ENCODE data around the gene APRT. TPM values are rescaled to one million over a fixed set of nuclear protein-coding genes. Genes with fewer than 3 reads are reported as not detected.
"Not testable (repeated sequence)": the region's sequence is repeated elsewhere in the genome, so short reads cannot be mapped to it uniquely, and the experiment has no call there.

Gene APRT
- total RNA-seq, 2 donors from 2014 or later, result 112 to 199 TPM

GRCh38 chr16:88826070-88826840 lies 14.5 kb upstream of the APRT start:
- intact Hi-C loops (cut with DNase I, micrococcal nuclease), result no loop called here
- DNase-seq, result peak; percentile 55 to 91
- ATAC-seq, result peak; percentile 84

- no peak for DNase-seq
- no peak for ATAC-seq
- intact Hi-C loops (cut with DNase I, micrococcal nuclease), result no loop called here
Observed at GRCh38 chr16:88825146-88825545, 13.4 kb upstream of the APRT start.

GRCh38 chr16:88824256-88825077 lies 12.7 kb upstream of the APRT start:
- DNase-seq (no peak), ATAC-seq (no peak)
- intact Hi-C loops (cut with DNase I, micrococcal nuclease), result no loop called here

- DNase-seq; ATAC-seq; intact Hi-C loops (cut with DNase I, micrococcal nuclease): not testable (repeated sequence)
Observed at GRCh38 chr16:88823646-88824045, 11.9 kb upstream of the APRT start.

- intact Hi-C loops (cut with DNase I, micrococcal nuclease), result no loop called here
- no peak for ATAC-seq
Observed at GRCh38 chr16:88822281-88823040, 10.7 kb upstream of the APRT start.

GRCh38 chr16:88821168-88821850 lies 9.6 kb upstream of the APRT start:
- no peak for ATAC-seq
- intact Hi-C loops (cut with DNase I, micrococcal nuclease), result no loop called here
- no peak for DNase-seq

More at GRCh38 chr16:88822281-88823040, 10.7 kb upstream of the APRT start:
- DNase-seq, result no peak

- ATAC-seq, result no peak
- intact Hi-C loops (cut with DNase I, micrococcal nuclease), result no loop called here
- no peak for DNase-seq
Observed at GRCh38 chr16:88820385-88821025, 8.8 kb upstream of the APRT start.

- intact Hi-C loops (cut with DNase I, micrococcal nuclease), result no loop called here
- ATAC-seq (no peak), DNase-seq (no peak)
Observed at GRCh38 chr16:88819126-88819525, 7.4 kb upstream of the APRT start.

GRCh38 chr16:88818575-88818874 lies 6.8 kb upstream of the APRT start:
- ATAC-seq (no peak), DNase-seq (no peak)
- intact Hi-C loops (cut with DNase I, micrococcal nuclease), result no loop called here

GRCh38 chr16:88817785-88818574 lies 6.3 kb upstream of the APRT start:
- intact Hi-C loops (cut with DNase I, micrococcal nuclease), result no loop called here
- DNase-seq (no peak), ATAC-seq (no peak)

GRCh38 chr16:88816736-88817535 lies 5.2 kb upstream of the APRT start:
- DNase-seq, result no peak
- intact Hi-C loops (cut with DNase I, micrococcal nuclease), result no loop called here
- no peak for ATAC-seq

- peak in 1 of 2 donors; percentile 63 for DNase-seq
- intact Hi-C loops (cut with DNase I, micrococcal nuclease), result no loop called here
- no peak for ATAC-seq
Observed at GRCh38 chr16:88815901-88816589, 4.3 kb upstream of the APRT start.

- no peak for DNase-seq
- intact Hi-C loops (cut with DNase I, micrococcal nuclease), result no loop called here
- ATAC-seq, result no peak
Observed at GRCh38 chr16:88815227-88815626, 3.5 kb upstream of the APRT start.

- DNase-seq, result no peak
- intact Hi-C loops (cut with DNase I, micrococcal nuclease), result no loop called here
- ATAC-seq, result no peak
Observed at GRCh38 chr16:88814144-88814502, 2.4 kb upstream of the APRT start.

- no peak for ATAC-seq
- DNase-seq, result peak; percentile 37 to 44
- intact Hi-C loops (cut with DNase I, micrococcal nuclease), result no loop called here
Observed at GRCh38 chr16:88813269-88814143, 1.8 kb upstream of the APRT start.

Measured in left colon (tissue), 2 donors.